ENCODE results near the gene ENTHD1. TPM values are rescaled to one million over a fixed set of nuclear protein-coding genes. Genes with fewer than 3 reads are reported as not detected.

ENTHD1 gene
- total and polyA plus RNA-seq, 2 of the 8 experiments (the other 6 are each of a cell fraction or from before 2014, with no cell fraction given), result not detected

GRCh38 chr22:39895682-39896081 lies 2.1 kb upstream of the ENTHD1 start:
- Histone ChIP-seq H3K4ac (replicated peaks; ENCODE audit: insufficient read length, low read depth, low read length) (no peak overlapping the region), H4K8ac (ENCODE audit: extremely low read depth, insufficient read depth, low read length) (no peak overlapping the region), H4K91ac (replicated peaks; ENCODE audit: insufficient read length, low read length) (no peak overlapping the region), H3K23ac (ENCODE audit: insufficient read length) (no peak overlapping the region), H3K23me2 (ENCODE audit: low read depth, low read length) (no peaks in the 10 kb centered on the region), H3K9ac (replicated peaks in 1 of 4; ENCODE audit: extremely low read depth in 1 of 4, low read depth in 3 of 4, low read length in 3 of 4) (no peak overlapping the region), H2AK5ac (ENCODE audit: low read depth, low read length) (no peak overlapping the region), H3K4me2 (ENCODE audit: insufficient read depth in 1 of 2, low read depth in 2 of 2, low read length in 2 of 2) (no peak overlapping the region), H4K20me1 (replicated peaks in 1 of 2; ENCODE audit: control insufficient read depth in 1 of 2, insufficient read depth in 2 of 2, low read length in 2 of 2) (no peaks in the 10 kb centered on the region), H2BK12ac (ENCODE audit: low read depth, low read length) (no peak overlapping the region), H3K4me3 (ENCODE audit: extremely low read depth in 1 of 4, insufficient read depth in 2 of 4, low read depth in 3 of 4, low read length in 4 of 4) (no peak overlapping the region), H2AFZ (ENCODE audit: low read length) (no peak overlapping the region), H2BK120ac (replicated peaks; ENCODE audit: low read depth, low read length) (no peak overlapping the region), H3K79me2 (ENCODE audit: control insufficient read depth in 1 of 2, insufficient read depth in 2 of 2, low read length in 2 of 2) (no peaks in the 10 kb centered on the region), H4K5ac (ENCODE audit: insufficient read length, low read depth, low read length) (no peak overlapping the region), H3K27ac (ENCODE audit: low read depth, low read length) (no peak overlapping the region), H3K18ac (ENCODE audit: extremely low read depth, low read length) (no peak overlapping the region), H3K4me1 (replicated peaks in 1 of 4; ENCODE audit: control insufficient read depth in 3 of 4, insufficient read depth in 4 of 4, low read length in 3 of 4) (peaks cover 0 to 5% (median 0%) of the 10 kb centered on the region in 4 experiments; a peak in 1 of 7 replicates), H2BK20ac (ENCODE audit: low read length) (no peak overlapping the region), H2BK15ac (ENCODE audit: low read length) (no peak overlapping the region), H3K9me3 (ENCODE audit: insufficient read depth in 2 of 2, low read depth in 1 of 2, low read length in 1 of 2) (no peaks in the 10 kb centered on the region), H3K79me1 (ENCODE audit: low read depth, low read length) (no peaks in the 10 kb centered on the region), H3K27me3 (replicated peaks in 1 of 4; ENCODE audit: control insufficient read depth in 3 of 4, extremely low read depth in 1 of 4, insufficient read depth in 3 of 4, low read length in 3 of 4) (no peaks in the 10 kb centered on the region), H3K36me3 (ENCODE audit: control insufficient read depth in 2 of 4, insufficient read depth in 4 of 4, low read length in 3 of 4) (no peaks in the 10 kb centered on the region), H3K56ac (replicated peaks; ENCODE audit: insufficient read length, low read depth, low read length) (no peak overlapping the region), H3K14ac (ENCODE audit: insufficient read length) (no peak overlapping the region), H2BK5ac (ENCODE audit: low read depth, low read length) (no peak overlapping the region)
- WGBS, 2 experiments (ENCODE audit: extremely low coverage in 1 of 2, insufficient coverage in 1 of 2, insufficient read length in 1 of 2, insufficient replicate concordance in 2 of 2, low coverage in 1 of 2, low lambda C conversion rate in 2 of 2, missing lambda C conversion rate in 1 of 2), result 87% methylated on average over 1 of the region's 1 CpG; no CpG with 5 or more reads in 1 of the 2 experiments
- TF ChIP-seq POU5F1 (IDR thresholded peaks at IDR 0.05; ENCODE audit: low read depth, low read length) (no peak), SRF (IDR thresholded peaks at IDR 0.05; ENCODE audit: low read depth, low read length) (no peak), TCF12 (IDR thresholded peaks at IDR 0.05; ENCODE audit: low read depth, low read length) (no peak), NRF1 (IDR thresholded peaks at IDR 0.05; ENCODE audit: low read depth, low read length) (no peak)
- DNase-seq (ENCODE audit: low read depth in 1 of 2, low spot score in 2 of 2) (no peak), FAIRE-seq (no peak)
- ChIA-PET CTCF (ENCODE audit: partially characterized antibody) (interaction anchor here (1.0 kb wide), 1 partner anchor 16 kb away, joined by 3 read pairs; no protein-coding TSS in a partner anchor), POLR2A (ENCODE audit: partially characterized antibody) (no interaction called here)

Data from H1 (cell line).